ENCODE measurements around the gene KCNQ1.

KCNQ1 gene

DNA sequence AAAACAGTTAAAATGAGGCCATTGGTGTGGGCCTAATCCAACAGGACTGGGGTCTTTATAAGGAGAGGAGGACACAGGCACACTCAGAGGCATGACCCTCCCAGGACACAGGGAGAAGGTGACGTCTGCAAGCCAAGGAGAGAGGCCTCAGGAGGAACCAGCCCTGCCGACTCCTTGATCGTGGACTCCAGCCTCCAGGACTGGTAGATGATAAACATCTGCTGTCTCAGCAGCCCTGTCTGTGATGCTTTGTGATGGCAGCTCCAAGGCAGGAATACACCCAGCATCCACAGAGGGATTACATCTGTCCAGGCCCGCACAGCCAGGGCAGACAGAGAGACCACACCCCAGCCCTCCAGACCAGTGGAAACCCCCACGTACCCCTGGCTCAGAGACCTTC lies 422.3 kb downstream of the KCNQ1 start:
- H3K27ac ChIP-seq: no peak overlapping the region
- TF ChIP-seq, protein P1, sequence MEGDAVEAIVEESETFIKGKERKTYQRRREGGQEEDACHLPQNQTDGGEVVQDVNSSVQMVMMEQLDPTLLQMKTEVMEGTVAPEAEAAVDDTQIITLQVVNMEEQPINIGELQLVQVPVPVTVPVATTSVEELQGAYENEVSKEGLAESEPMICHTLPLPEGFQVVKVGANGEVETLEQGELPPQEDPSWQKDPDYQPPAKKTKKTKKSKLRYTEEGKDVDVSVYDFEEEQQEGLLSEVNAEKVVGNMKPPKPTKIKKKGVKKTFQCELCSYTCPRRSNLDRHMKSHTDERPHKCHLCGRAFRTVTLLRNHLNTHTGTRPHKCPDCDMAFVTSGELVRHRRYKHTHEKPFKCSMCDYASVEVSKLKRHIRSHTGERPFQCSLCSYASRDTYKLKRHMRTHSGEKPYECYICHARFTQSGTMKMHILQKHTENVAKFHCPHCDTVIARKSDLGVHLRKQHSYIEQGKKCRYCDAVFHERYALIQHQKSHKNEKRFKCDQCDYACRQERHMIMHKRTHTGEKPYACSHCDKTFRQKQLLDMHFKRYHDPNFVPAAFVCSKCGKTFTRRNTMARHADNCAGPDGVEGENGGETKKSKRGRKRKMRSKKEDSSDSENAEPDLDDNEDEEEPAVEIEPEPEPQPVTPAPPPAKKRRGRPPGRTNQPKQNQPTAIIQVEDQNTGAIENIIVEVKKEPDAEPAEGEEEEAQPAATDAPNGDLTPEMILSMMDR (conservative IDR thresholded peaks at IDR 0.05): no peak

DNA sequence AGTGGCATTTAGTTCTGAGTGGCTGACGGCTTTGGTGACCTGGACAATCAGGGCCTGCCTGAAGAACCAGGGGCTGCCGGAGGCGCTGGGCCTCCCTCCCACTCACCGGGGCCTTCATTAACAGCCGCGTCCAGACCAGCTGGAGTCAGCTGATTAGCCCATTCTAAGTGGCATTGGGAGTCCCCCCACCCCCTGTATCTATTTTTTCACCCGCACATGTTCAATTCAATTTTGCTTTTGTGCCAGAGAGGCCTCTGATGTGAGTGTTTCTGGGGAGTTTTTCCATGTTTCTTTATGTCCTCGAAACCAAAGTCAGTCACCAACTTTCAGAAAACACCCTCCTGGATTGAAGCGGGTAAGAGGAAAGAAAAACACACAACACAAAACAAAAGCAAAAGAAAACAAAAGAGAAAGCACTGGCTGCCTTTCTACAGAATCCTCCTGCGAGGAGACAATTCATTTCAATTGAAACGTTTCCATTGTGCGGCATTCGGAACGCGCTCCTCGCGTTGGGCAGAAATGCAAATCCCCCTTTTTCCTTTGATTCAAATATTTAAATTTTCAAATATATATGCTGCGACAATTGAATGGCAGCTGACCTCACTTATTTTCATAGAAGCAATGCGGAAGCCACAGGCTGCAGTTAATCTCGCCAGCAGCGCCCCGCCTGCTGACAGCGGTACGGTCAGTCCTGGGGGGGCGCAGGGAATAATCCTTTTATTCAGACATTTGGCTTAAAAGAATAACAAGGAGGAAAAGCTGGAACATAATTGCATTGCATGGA lies 423.1 kb downstream of the KCNQ1 start:
- no peak overlapping the region for H3K27ac ChIP-seq
- TF ChIP-seq, protein P1 (conservative IDR thresholded peaks at IDR 0.05): no peak

DNA sequence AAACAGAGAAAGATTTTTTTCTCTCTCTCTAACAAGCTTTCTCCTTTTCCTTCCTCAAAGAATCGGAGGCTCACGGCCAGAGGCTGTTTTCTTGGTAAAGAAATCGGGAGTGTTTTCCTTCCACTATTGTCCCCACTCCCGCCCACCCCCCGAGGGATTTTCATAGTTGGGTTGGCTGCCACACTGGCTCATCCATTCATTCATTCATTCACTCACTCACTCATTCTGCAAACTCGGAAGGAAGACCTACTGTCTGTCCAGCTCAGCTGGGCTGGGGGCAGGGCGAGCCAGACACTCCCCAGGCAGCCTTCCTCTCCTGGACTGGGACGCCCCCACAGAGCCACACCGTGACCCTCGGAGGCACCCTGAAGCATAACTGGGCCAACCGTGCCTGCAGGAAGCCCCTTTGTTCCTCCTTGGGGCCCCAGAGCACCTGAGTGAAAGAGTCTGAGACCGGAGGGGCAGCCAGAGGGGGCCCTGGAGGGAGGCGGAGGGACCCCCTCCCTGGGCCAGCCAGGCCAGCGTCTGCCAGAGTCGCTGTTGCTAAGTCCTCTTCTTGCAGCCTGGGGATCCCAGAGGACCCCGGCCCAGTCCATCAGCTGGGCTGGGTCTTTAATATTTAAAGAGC lies 423.8 kb downstream of the KCNQ1 start:
- H3K27ac ChIP-seq: no peak overlapping the region

DNA sequence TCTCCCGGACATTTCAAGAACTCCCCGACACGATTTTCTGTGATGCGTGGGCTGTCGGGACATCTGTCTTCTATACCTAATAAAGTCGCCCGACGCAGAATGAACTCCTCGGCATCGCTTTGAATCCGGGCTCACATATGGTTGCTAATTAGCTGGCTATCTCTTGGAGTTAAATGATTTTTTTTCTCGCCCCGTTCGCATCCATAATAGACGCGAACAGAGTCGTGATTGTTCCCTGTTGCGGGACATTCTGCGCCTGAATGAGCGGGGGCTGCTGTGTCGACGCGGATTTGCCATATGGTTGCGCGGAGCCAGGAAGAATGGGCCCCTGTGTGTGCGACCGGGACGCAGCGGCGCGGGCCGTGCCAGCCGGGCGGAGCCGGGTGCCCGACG lies 424.3 kb downstream of the KCNQ1 start:
- TF ChIP-seq, protein P1 (conservative IDR thresholded peaks at IDR 0.05): no peak
- H3K27ac ChIP-seq: no peak overlapping the region

More for the DNA sequence above, 423.8 kb downstream of the KCNQ1 start:
- TF ChIP-seq, protein P1 (conservative IDR thresholded peaks at IDR 0.05): no peak

DNA sequence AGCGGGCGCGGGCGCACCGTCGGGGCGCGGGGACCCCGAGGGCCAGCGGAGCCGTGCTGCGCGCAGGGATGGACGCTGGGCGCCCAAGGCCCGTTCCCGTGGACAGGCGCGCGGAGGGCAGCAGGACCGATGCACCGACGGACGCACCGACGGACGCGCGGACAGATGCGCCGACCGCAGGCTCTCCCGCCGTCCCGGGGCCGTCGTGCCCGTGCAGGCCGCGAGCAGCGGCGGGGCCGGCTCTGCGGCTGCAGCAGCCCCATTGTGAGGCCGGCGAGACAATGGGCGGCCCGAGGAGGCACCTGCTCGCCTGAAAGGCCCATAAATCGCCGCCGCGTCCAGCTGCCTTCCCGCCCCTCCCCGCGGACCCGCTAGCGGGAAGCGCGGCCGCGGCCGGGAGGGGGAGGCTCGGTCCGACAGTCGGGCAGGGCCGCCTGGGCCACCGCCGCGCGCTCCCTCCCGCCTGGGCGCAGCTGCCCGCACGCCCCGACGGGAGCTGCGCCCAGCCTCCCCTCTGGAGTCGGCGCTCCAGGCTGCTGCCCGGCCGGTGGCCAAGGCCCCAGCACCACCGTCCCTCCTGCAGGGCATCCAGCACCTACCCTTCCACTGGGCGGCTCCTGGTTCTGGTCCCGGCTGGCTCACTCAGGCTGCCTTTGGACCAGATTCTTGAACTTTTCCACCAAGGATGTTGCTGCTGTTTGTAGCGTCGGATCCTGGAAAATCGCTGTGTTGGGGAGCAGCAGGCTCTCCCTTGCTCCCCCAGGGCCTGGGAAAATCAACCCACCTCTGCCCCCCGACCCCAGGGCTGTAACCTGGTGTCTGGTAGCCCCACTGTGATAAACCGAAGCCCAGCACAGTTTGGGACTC lies 425.0 kb downstream of the KCNQ1 start:
- no peak overlapping the region for H3K27ac ChIP-seq
- TF ChIP-seq, protein P1 (conservative IDR thresholded peaks at IDR 0.05): no peak

DNA sequence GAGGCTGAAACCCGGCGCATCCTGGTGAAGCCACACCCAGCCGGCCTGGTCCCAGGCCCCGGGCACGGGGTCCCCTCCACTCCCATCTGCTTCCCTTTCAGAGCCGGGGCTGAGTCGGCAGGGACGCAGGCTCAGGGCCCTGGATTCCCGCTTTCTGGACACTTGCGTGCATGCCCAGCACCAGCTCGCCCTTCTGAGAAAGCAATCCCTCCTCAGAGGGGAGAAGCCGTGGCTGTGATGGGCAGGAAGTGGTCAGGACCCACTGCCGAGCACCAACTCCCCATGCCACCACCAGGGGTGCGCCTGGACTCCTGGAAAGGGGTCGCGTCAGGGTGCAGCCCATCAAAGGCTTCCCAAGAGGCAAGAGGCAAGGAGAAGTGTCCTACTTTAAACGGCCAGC lies 425.7 kb downstream of the KCNQ1 start:
- no peak overlapping the region for H3K27ac ChIP-seq
- TF ChIP-seq, protein P1 (conservative IDR thresholded peaks at IDR 0.05): no peak

Measured in VCaP (cell line).